ENCODE data around the gene MUC5B. TPM values are rescaled to one million over a fixed set of nuclear protein-coding genes. Genes with fewer than 3 reads are reported as not detected.
"Not testable (repeated sequence)": the region's sequence is repeated elsewhere in the genome, so short reads cannot be mapped to it uniquely, and the experiment has no call there.

Gene MUC5B
- total RNA-seq, 1 donor from 2014 or later, result not detected

DNA sequence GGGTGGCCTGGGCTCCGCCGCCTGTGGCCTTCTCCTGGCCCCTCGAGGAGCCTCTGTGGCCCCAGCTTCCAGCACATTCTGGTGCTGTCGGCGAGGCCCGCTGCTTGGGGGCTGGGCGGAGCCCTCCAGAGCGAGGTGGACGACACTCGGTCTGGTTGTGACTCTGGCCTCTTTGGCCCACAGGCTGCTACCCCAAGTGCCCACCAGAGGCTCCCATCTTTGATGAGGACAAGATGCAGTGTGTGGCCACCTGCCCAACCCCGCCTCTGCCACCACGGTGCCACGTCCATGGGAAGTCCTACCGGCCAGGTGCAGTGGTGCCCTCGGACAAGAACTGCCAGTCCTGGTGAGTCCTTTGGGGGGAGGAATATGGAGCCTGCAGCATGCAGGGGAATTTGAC lies 42.7 kb upstream of the MUC5B start:
- no peaks in the 10 kb centered on the region for H3K4me1 Mint-ChIP-seq (ENCODE audit: low read depth)
- no peak for DNase-seq (ENCODE audit: low spot score)
- peaks cover 2% of the 10 kb centered on the region for H3K27me3 Mint-ChIP-seq (ENCODE audit: low read depth)
- H3K4me3 Mint-ChIP-seq (ENCODE audit: unreplicated experiment), result no peak overlapping the region
- H3K27ac Mint-ChIP-seq (ENCODE audit: unreplicated experiment), result no peak overlapping the region
- H3K36me3 Mint-ChIP-seq (ENCODE audit: low read depth), result no peaks in the 10 kb centered on the region
- H3K9me3 Mint-ChIP-seq (ENCODE audit: low read depth), result no peaks in the 10 kb centered on the region
- TF ChIP-seq, protein P1, sequence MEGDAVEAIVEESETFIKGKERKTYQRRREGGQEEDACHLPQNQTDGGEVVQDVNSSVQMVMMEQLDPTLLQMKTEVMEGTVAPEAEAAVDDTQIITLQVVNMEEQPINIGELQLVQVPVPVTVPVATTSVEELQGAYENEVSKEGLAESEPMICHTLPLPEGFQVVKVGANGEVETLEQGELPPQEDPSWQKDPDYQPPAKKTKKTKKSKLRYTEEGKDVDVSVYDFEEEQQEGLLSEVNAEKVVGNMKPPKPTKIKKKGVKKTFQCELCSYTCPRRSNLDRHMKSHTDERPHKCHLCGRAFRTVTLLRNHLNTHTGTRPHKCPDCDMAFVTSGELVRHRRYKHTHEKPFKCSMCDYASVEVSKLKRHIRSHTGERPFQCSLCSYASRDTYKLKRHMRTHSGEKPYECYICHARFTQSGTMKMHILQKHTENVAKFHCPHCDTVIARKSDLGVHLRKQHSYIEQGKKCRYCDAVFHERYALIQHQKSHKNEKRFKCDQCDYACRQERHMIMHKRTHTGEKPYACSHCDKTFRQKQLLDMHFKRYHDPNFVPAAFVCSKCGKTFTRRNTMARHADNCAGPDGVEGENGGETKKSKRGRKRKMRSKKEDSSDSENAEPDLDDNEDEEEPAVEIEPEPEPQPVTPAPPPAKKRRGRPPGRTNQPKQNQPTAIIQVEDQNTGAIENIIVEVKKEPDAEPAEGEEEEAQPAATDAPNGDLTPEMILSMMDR (IDR thresholded peaks at IDR 0.05), result no peak

DNA sequence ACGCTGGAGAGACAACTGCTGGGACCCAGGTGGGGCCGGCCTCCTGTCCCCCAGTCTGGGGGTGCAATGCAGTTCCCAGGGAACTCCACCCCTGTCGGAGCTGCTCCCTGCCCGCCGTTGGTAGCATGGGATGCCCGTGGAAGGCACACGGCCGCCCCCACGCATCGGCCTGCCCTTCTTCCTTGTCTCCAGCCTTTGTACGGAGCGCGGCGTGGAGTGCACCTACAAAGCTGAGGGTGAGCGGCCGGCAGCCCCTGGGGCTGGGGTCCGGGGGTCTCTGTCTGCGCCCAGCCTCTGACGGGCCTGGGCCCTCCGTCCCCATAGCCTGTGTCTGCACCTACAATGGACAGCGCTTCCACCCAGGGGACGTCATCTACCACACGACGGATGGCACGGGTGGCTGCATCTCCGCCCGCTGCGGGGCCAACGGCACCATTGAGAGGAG lies 41.9 kb upstream of the MUC5B start:
- TF ChIP-seq, protein P1 (IDR thresholded peaks at IDR 0.05), result no peak
- H3K9me3 Mint-ChIP-seq (ENCODE audit: low read depth), result no peaks in the 10 kb centered on the region

DNA sequence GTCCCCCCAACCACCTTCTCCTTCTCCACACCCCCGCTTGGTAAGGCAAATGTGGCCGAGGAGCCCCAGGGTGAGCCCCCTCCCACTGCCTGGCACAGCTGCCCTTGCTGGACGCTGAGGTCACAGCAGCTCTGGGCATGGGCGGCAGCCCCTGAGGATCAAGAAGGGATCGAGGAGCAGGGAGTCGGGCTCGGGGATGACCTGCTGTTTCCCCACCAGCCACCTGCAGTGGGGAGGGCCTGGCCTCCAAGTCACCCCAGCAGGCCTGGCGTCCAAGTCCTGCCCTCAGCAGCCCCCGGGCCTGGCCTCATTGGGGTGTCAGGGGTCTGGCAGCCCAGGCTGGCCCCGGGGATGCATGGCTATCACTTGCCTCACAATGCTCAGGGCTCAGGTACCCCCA lies 41.4 kb upstream of the MUC5B start:
- Mint-ChIP-seq H3K27me3 (ENCODE audit: low read depth) (peaks cover 2% of the 10 kb centered on the region), H3K4me1 (ENCODE audit: low read depth) (no peaks in the 10 kb centered on the region), H3K36me3 (ENCODE audit: low read depth) (no peaks in the 10 kb centered on the region), H3K9me3 (ENCODE audit: low read depth) (no peaks in the 10 kb centered on the region), H3K4me3 (ENCODE audit: unreplicated experiment) (no peak overlapping the region), H3K27ac (ENCODE audit: unreplicated experiment) (no peak overlapping the region)
- TF ChIP-seq, protein P1 (IDR thresholded peaks at IDR 0.05), result no peak
- DNase-seq (ENCODE audit: low spot score), result no peak

More for the DNA sequence above, 41.9 kb upstream of the MUC5B start:
- no peak for DNase-seq (ENCODE audit: low spot score)
- Mint-ChIP-seq H3K4me3 (ENCODE audit: unreplicated experiment) (no peak overlapping the region), H3K27ac (ENCODE audit: unreplicated experiment) (no peak overlapping the region), H3K27me3 (ENCODE audit: low read depth) (peaks cover 2% of the 10 kb centered on the region), H3K36me3 (ENCODE audit: low read depth) (no peaks in the 10 kb centered on the region), H3K4me1 (ENCODE audit: low read depth) (no peaks in the 10 kb centered on the region)

DNA sequence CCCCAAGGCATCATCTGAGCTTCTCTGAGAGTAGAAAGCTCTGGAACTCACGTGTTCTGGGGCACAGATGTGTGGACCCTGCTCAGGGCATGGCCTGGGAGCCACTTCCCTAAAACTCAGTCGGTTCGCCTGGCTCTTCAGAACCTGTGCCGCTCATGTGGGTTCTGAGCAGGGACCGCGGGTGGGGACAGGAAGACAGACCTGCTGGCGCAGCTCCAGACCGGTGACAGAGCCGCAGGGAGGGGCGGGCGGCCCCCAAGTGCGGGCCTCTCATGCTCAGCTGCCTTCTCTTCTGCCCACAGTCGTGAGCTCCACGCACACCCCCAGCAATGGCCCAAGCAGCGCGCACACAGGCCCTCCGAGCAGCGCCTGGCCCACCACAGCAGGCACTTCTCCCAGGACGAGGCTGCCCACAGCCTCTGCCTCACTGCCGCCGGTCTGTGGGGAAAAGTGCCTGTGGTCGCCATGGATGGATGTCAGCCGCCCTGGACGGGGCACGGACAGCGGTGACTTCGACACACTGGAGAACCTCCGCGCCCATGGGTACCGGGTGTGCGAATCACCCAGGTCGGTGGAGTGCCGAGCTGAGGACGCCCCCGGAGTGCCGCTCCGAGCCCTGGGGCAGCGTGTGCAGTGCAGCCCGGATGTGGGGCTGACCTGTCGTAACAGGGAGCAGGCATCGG lies 40.9 kb upstream of the MUC5B start:
- TF ChIP-seq, protein P1 (IDR thresholded peaks at IDR 0.05), result no peak
- H3K36me3 Mint-ChIP-seq (ENCODE audit: low read depth), result no peaks in the 10 kb centered on the region
- H3K4me1 Mint-ChIP-seq (ENCODE audit: low read depth), result no peaks in the 10 kb centered on the region
- no peaks in the 10 kb centered on the region for H3K9me3 Mint-ChIP-seq (ENCODE audit: low read depth)
- no peak overlapping the region for H3K4me3 Mint-ChIP-seq (ENCODE audit: unreplicated experiment)
- no peak overlapping the region for H3K27ac Mint-ChIP-seq (ENCODE audit: unreplicated experiment)
- no peak for DNase-seq (ENCODE audit: low spot score)
- H3K27me3 Mint-ChIP-seq (ENCODE audit: low read depth), result peaks cover 2% of the 10 kb centered on the region

DNA sequence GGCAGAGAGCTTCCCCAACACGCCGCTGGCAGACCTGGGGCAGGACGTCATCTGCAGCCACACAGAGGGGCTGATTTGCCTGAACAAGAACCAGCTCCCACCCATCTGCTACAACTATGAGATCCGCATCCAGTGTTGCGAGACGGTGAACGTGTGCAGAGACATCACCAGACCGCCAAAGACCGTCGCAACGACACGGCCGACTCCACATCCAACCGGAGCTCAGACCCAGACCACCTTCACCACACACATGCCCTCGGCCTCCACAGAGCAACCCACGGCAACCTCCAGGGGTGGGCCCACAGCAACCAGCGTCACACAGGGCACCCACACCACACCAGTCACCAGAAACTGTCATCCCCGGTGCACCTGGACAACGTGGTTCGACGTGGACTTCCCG lies 38.7 kb upstream of the MUC5B start:
- H3K4me1 Mint-ChIP-seq (ENCODE audit: low read depth); H3K27ac Mint-ChIP-seq (ENCODE audit: unreplicated experiment); H3K27me3 Mint-ChIP-seq (ENCODE audit: low read depth); H3K4me3 Mint-ChIP-seq (ENCODE audit: unreplicated experiment); DNase-seq (ENCODE audit: low spot score); H3K9me3 Mint-ChIP-seq (ENCODE audit: low read depth); H3K36me3 Mint-ChIP-seq (ENCODE audit: low read depth): not testable (repeated sequence)

DNA sequence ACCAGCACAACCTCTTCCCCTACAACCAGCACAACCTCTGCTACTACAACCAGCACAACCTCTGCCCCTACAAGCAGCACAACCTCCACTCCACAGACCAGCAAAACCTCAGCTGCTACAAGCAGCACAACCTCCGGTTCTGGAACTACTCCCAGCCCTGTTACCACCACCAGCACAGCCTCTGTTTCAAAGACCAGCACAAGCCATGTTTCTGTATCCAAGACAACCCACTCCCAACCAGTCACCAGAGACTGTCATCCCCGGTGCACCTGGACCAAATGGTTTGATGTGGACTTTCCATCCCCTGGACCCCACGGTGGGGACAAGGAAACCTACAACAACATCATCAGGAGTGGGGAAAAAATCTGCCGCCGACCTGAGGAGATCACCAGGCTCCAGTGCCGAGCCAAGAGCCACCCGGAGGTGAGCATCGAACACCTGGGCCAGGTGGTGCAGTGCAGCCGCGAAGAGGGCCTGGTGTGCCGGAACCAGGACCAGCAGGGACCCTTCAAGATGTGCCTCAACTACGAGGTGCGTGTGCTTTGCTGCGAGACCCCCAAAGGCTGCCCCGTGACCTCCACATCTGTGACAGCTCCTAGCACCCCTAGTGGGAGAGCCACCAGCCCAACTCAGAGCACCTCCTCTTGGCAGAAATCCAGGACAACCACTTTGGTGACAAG lies 34.3 kb upstream of the MUC5B start:
- not testable (repeated sequence) for H3K27ac Mint-ChIP-seq (ENCODE audit: unreplicated experiment); H3K27me3 Mint-ChIP-seq (ENCODE audit: low read depth); H3K4me1 Mint-ChIP-seq (ENCODE audit: low read depth); H3K9me3 Mint-ChIP-seq (ENCODE audit: low read depth); H3K4me3 Mint-ChIP-seq (ENCODE audit: unreplicated experiment); H3K36me3 Mint-ChIP-seq (ENCODE audit: low read depth)
- DNase-seq (ENCODE audit: low spot score), result peak; percentile 70

DNA sequence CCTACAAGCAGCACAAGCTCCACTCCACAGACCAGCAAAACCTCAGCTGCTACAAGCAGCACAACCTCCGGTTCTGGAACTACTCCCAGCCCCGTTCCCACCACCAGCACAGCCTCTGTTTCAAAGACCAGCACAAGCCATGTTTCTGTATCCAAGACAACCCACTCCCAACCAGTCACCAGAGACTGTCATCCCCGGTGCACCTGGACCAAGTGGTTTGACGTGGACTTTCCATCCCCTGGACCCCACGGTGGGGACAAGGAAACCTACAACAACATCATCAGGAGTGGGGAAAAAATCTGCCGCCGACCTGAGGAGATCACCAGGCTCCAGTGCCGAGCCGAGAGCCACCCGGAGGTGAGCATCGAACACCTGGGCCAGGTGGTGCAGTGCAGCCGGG lies 33.0 kb upstream of the MUC5B start:
- peak; percentile 46 for DNase-seq (ENCODE audit: low spot score)
- H3K27me3 Mint-ChIP-seq (ENCODE audit: low read depth); H3K4me1 Mint-ChIP-seq (ENCODE audit: low read depth); H3K36me3 Mint-ChIP-seq (ENCODE audit: low read depth); H3K9me3 Mint-ChIP-seq (ENCODE audit: low read depth); H3K27ac Mint-ChIP-seq (ENCODE audit: unreplicated experiment); H3K4me3 Mint-ChIP-seq (ENCODE audit: unreplicated experiment): not testable (repeated sequence)

DNA sequence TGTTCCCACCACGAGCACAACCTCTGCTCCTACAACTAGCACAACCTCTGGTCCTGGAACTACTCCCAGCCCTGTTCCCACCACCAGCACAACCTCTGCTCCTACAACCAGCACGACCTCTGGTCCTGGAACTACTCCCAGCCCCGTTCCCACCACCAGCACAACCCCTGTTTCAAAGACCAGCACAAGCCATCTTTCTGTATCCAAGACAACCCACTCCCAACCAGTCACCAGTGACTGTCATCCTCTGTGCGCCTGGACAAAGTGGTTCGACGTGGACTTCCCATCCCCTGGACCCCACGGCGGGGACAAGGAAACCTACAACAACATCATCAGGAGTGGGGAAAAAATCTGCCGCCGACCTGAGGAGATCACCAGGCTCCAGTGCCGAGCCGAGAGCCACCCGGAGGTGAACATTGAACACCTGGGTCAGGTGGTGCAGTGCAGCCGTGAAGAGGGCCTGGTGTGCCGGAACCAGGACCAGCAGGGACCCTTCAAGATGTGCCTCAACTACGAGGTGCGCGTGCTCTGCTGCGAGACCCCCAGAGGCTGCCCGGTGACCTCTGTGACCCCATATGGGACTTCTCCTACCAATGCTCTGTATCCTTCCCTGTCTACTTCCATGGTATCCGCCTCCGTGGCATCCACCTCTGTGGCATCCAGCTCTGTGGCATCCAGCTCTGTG lies 30.9 kb upstream of the MUC5B start:
- H3K27me3 Mint-ChIP-seq (ENCODE audit: low read depth); H3K36me3 Mint-ChIP-seq (ENCODE audit: low read depth); H3K9me3 Mint-ChIP-seq (ENCODE audit: low read depth); H3K4me1 Mint-ChIP-seq (ENCODE audit: low read depth); H3K4me3 Mint-ChIP-seq (ENCODE audit: unreplicated experiment); H3K27ac Mint-ChIP-seq (ENCODE audit: unreplicated experiment): not testable (repeated sequence)
- peak; percentile 70 for DNase-seq (ENCODE audit: low spot score)

Data from chondrocyte (in vitro differentiated cells).